Esophagus (tissue), 2 donors: ENCODE measurements around the gene RRP1. TPM values are rescaled to one million over a fixed set of nuclear protein-coding genes. Genes with fewer than 3 reads are reported as not detected.
"Not testable (repeated sequence)": the region's sequence is repeated elsewhere in the genome, so short reads cannot be mapped to it uniquely, and the experiment has no call there.

Experiments used
- H3K27ac ChIP-seq, 2 donors: one replicate each; pipeline ENCODE4 v1.5.1; 2013; ENCODE audit warnings: low read depth in 2 of 2, mild to moderate bottlenecking in 2 of 2, inconsistent platforms in 1 of 2, low read length in 1 of 2, moderate library complexity in 1 of 2
- H3K27me3 ChIP-seq, 2 donors: one replicate each; pipeline ENCODE4 v1.6.1; 2013; ENCODE audit warnings: low read length in 2 of 2, control low read depth in 1 of 2, mild to moderate bottlenecking in 1 of 2; ENCODE audit not compliant: insufficient read depth in 2 of 2, control insufficient read depth in 1 of 2
- H3K36me3 ChIP-seq, 2 donors: one replicate each; pipeline ENCODE4 v1.6.1; 2013; ENCODE audit warnings: low read length in 1 of 2; ENCODE audit not compliant: control insufficient read depth in 2 of 2, insufficient read depth in 2 of 2
- H3K4me1 ChIP-seq, 2 donors: one replicate each; pipeline ENCODE4 v1.6.1; 2013; ENCODE audit warnings: low read length in 1 of 2; ENCODE audit not compliant: control insufficient read depth in 2 of 2, insufficient read depth in 2 of 2
- H3K4me3 ChIP-seq, 2 donors: one replicate each; pipeline ENCODE4 v1.5.1; 2013; ENCODE audit warnings: low read length in 2 of 2, mild to moderate bottlenecking in 2 of 2, low read depth in 1 of 2, moderate library complexity in 1 of 2
- H3K9me3 ChIP-seq, 2 donors: one replicate each; pipeline ENCODE4 v1.6.1; 2013; ENCODE audit warnings: mild to moderate bottlenecking in 2 of 2, low read depth in 1 of 2, low read length in 1 of 2, moderate library complexity in 1 of 2; ENCODE audit not compliant: control insufficient read depth in 2 of 2, insufficient read depth in 1 of 2
- WGBS, 2 donors: extraction: QIAGEN DNeasy Blood & Tissue Kit; methylation state at CpG; one replicate each; pipeline ENCODE4 v1.1.7; 2013; 5-methylcytosine and 5-hydroxymethylcytosine counted together
- polyA plus RNA-seq, 2 donors: library from polyadenylated mRNA; stranded (reverse); fragments of 200-250 nt; gene quantifications; one replicate each; pipeline ENCODE4 v1.2.3, GENCODE V29; 2013
- donor health status: healthy with polysubstance abuse.
- donor health status: Bipolar disorder and iron deficiency.

Gene RRP1
- polyA plus RNA-seq, 2 donors = 21.0 to 22.5 TPM

DNA sequence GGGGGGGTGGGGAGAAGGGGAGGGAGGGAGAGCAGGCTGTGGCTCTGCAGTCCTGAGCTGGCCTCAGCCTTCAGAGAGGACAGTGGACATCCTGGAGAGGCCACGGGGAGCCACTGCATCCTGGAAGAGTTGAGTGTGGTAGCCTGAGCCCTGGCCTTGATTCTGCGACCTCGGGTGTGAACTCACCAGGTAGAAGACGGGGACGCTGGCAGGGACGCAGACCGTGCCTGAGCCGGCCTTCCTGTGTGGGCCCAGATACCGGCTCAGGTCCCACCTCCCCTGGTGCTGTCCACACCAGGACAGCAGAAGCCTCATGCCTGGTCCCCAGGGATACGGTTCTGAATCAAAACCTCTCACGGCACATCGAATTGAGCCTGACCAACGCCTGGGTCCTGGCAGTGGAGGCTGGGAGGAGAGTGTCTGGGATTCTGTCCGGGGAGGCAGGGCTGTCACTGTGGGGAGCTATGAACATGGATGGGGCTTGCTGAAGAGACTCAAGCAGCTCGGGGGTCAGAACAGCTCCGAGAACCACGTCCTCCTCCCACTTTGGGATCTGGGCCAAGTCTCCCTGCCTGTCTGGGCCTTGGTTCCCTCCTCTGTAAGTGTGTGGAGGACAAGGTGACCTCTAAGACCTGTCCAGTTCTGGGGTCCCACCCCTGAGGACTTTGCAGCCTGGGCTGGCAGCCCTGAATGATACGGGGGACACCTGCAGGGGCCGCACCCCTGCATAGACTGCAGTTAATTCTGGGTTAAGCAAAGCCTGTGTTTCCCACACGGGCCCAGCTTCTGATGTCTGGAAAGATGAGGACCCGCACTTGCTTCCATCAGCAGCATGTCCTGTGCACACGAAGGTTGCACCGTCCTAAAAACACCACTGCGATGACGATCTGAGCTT is 30.4 kb downstream of the RRP1 start:
- no peaks in the 10 kb centered on the region for H3K36me3 ChIP-seq
- H3K4me1 ChIP-seq = peaks cover 0 to 12% of the 10 kb centered on the region in 2 donors
- no peak overlapping the region for H3K4me3 ChIP-seq
- no peaks in the 10 kb centered on the region for H3K27me3 ChIP-seq
- whole genome bisulfite sequencing, 2 donors = 93 to 94% methylated on average over 25 of the region's 25 CpGs
- peaks cover 0 to 2% of the 10 kb centered on the region in 2 donors for H3K9me3 ChIP-seq
- no peak overlapping the region for H3K27ac ChIP-seq

DNA sequence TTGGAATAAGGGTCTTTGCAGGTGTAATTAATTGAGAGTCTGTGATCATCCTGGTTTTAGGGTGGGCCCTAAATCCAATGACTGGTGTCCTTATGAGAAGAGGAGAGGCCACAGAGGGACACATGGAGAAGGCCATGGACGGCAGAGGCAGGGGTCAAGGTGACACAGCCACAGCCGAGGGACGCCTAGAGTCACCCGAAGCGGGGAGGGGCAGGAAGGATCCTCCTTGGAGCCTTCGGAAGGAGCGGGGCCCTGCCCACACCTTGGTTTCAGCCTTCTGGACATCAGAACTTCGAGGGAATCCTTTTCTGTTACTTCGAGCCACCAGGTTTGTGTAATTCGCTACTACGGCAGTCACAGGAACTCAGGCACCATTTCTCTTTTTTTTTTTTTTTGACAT is 31.1 kb downstream of the RRP1 start:
- peaks cover 0 to 2% of the 10 kb centered on the region in 2 donors for H3K9me3 ChIP-seq
- no peaks in the 10 kb centered on the region for H3K36me3 ChIP-seq
- 88 to 94% methylated on average over 11 of the region's 11 CpGs for WGBS, 2 donors
- H3K4me1 ChIP-seq = peaks cover 4 to 13% of the 10 kb centered on the region in 2 donors
- no peak overlapping the region for H3K4me3 ChIP-seq
- H3K27ac ChIP-seq = no peak overlapping the region
- no peaks in the 10 kb centered on the region for H3K27me3 ChIP-seq

DNA sequence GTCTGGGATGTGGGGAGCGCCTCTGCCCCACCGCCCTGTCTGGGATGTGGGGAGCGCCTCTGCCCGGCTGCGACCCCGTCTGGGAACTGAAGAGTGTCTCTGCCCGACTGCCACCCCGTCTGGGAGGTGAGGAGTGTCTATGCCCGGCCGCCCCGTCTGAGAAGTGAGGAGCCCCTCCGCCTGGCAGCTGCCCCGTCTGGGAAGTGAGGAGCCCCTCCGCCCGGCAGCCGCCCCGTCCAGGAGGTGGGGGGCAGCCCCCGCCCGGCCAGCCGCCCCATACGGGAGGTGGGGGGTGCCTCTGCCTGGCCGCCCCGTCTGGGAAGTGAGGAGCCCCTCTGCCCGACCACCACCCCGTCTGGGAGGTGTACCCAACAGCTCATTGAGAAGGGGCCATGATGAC is 32.8 kb downstream of the RRP1 start:
- H3K27ac ChIP-seq, H3K36me3 ChIP-seq, H3K9me3 ChIP-seq, H3K27me3 ChIP-seq, H3K4me3 ChIP-seq: not testable (repeated sequence)
- WGBS, 2 donors = 95 to 96% methylated on average over 25 of the region's 25 CpGs
- peaks cover 4 to 17% of the 10 kb centered on the region in 2 donors for H3K4me1 ChIP-seq

DNA sequence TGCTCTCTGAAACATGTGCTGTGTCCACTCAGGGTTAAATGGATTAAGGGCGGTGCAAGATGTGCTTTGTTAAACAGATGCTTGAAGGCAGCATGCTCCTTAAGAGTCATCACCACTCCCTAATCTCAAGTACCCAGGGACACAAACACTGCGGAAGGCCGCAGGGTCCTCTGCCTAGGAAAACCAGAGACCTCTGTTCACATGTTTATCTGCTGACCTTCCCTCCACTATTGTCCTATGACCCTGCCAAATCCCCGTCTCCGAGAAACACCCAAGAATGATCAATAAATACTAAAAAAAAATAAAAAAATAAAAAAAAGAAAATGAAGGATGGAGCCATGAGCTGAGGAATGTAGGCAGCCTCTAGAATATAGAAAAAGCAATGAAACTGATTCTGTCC is 33.4 kb downstream of the RRP1 start:
- H3K9me3 ChIP-seq, H3K27me3 ChIP-seq, H3K4me3 ChIP-seq, H3K36me3 ChIP-seq, H3K27ac ChIP-seq: not testable (repeated sequence)
- H3K4me1 ChIP-seq = peaks cover 4 to 14% of the 10 kb centered on the region in 2 donors
- WGBS, 2 donors = 91 to 97% methylated on average over 2 of the region's 5 CpGs

DNA sequence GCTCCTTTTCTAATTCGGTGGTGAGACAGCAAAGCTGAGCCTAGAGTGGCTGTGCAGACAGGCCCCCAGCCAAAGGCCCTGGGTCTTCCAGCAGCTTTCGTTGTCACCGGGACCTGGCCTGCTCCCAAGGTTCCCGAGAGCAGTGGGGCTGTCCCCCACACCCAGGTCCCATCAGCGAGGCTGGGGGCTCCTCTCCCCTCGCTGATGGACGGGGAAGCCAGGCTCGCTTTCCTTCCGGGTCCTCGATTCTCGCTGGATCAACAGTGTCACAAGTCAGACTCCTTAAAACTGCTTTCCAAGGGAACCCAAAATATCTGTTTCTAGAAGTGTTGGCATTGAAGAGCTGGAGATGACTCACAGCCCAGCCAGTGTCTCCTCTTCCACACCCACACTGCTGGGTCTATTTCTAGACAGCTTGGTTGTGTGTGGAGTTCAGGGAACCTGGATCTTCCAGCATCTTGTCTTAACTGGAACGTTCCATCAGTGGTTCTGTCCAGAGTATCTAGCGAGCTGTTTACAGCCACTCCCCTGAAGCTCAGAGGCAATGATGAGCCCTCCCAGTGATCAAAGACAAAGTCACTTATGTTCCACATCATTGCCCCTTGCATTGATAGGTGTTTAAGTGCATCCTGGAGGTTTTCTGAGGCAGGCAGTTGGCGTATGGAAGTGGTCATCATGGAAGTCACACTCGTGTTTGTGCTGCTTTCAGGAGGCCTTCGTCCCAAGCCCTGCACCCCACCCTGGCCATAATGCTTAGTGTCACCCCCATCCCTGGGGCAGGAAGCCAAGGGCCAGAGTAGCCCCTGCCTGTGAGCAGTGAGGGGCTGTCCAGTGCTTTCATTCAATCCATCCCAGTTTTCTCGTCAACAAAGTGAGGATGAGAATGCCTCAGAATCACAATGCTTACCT is 35.2 kb downstream of the RRP1 start:
- no peaks in the 10 kb centered on the region for H3K27me3 ChIP-seq
- H3K9me3 ChIP-seq = no peaks in the 10 kb centered on the region
- no peaks in the 10 kb centered on the region for H3K36me3 ChIP-seq
- no peak overlapping the region for H3K4me3 ChIP-seq
- no peak overlapping the region for H3K27ac ChIP-seq
- WGBS, 2 donors = 66 to 68% methylated on average over 17 of the region's 17 CpGs
- H3K4me1 ChIP-seq = peaks cover 4 to 13% of the 10 kb centered on the region in 2 donors

DNA sequence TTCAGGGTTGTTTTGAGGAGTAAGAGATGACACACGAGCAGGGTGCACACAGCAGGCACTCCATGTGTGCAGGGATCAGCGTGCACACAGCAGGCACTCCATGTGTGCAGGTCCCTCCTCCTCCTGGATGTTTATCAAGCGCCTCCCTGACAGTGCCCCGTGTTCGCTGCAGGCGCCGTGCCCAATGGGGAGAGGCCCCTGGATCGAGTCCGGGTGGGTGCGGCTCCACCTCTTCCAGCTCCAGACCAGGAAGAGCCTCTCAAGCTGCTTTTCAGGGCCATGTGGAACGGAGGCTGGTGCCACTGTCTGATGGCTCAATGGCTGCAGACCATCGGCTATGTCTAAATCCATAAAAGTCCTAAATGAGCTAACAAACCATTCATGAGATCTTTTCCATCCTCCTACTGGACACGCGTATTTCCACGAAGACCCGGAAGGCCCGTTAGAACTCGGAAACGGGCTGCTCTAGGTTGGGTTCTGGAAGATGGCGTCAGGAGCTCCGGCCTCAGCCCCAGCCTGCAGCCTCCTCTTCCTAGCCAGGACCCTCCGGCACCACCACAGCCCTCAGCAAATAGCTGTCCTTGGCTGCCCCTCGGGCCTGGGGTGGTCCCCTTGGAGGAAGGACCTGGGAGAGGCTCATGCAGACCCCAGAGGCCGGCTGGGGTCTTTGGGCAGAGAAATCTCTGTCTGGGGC is 36.0 kb downstream of the RRP1 start:
- no peak overlapping the region for H3K27ac ChIP-seq
- 75 to 77% methylated on average over 24 of the region's 24 CpGs for WGBS, 2 donors
- no peaks in the 10 kb centered on the region for H3K36me3 ChIP-seq
- no peak overlapping the region for H3K4me3 ChIP-seq
- H3K27me3 ChIP-seq = no peaks in the 10 kb centered on the region
- peaks cover 0 to 3% of the 10 kb centered on the region in 2 donors for H3K9me3 ChIP-seq
- H3K4me1 ChIP-seq = peaks cover 4 to 16% of the 10 kb centered on the region in 2 donors

DNA sequence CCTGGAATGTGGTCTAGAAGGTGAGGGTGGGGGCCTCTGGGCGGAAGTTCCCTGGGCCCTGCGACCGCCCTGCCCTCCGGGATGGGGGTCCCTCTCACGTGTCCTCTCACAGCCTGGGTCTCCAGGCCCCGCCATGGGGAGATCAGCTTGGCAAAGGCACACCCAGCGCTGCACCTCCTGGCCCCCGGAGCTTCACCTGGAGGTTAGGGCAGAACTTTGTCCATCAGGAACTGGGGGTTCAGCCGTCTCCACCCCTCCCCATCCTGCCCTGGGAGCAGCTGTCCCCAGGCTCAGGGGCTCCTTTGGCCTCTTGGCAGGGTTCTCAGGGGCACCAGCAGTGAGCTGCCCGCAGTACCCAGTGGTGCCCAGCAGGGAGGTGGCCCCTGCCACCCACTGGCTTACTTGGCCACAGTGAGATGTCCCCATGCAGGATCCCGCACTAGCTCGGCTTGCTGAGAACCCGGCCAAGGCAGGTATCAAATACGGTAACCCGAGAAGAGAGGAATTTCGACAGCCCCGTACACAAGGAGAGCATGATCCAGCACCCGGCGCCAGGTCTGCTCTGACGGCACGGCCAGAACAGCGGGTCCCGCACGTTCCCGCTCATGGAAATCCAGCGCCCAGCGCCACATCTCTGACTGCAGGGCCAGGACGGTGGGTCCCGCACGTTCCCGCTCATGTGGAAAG is 36.7 kb downstream of the RRP1 start:
- Histone ChIP-seq H3K27me3 (no peaks in the 10 kb centered on the region), H3K27ac (no peak overlapping the region), H3K4me1 (peaks cover 4 to 16% of the 10 kb centered on the region in 2 donors), H3K9me3 (peaks cover 0 to 3% of the 10 kb centered on the region in 2 donors), H3K36me3 (no peaks in the 10 kb centered on the region), H3K4me3 (no peak overlapping the region)
- WGBS, 2 donors = 64 to 73% methylated on average over 31 of the region's 31 CpGs

DNA sequence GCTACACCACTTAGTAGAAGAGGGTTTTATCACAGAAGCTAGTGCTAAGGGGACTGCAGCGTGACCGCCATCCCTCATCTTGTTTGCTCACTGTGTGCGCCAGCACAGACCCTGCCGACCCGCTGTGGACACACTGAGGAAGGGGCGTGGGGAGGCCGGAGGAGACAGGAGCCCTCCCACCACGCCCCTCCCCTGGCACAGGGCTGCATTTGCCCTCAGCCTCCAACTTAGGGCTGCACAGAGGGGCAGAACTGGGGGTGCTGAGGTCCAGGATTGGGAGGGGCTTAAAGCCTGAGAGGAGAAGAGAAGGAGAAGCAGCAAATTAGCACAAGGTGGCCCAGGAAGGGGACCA is 37.2 kb downstream of the RRP1 start:
- peaks cover 0 to 3% of the 10 kb centered on the region in 2 donors for H3K9me3 ChIP-seq
- H3K4me1 ChIP-seq = peaks cover 4 to 16% of the 10 kb centered on the region in 2 donors
- no peak overlapping the region for H3K27ac ChIP-seq
- H3K27me3 ChIP-seq = no peaks in the 10 kb centered on the region
- no peaks in the 10 kb centered on the region for H3K36me3 ChIP-seq
- no peak overlapping the region for H3K4me3 ChIP-seq
- 62 to 68% methylated on average over 8 of the region's 8 CpGs for whole genome bisulfite sequencing, 2 donors
